D721Med (cell line): ENCODE results near the gene ADAMTSL4.
"Not testable (repeated sequence)": the region's sequence is repeated elsewhere in the genome, so short reads cannot be mapped to it uniquely, and the experiment has no call there.

Experiments
- DNase-seq: peaks from one replicate; pipeline ENCODE4 v3.0.0; 2011; ENCODE audit warnings: low spot score; ENCODE audit not compliant: insufficient read length
- FAIRE-seq: peaks from 2 replicates; lab custom pipeline; 2011; peaks lifted over from hg19 to GRCh38; lab: Jason Lieb, UNC
- CTCF ChIP-seq: IDR thresholded peaks from 2 replicates; pipeline ENCODE4 v1.5.1; 2012; ENCODE audit warnings: mild to moderate bottlenecking, control low read depth; ENCODE audit not compliant: insufficient read depth; ENCODE audit errors: missing control alignments

ADAMTSL4 gene

GRCh38 chr1:150564051-150564991 is 15.1 kb downstream of the ADAMTSL4 start:
- FAIRE-seq (no peak), DNase-seq (no peak)
- no peak for TF ChIP-seq CTCF

GRCh38 chr1:150565240-150565991 is 16.2 kb downstream of the ADAMTSL4 start:
- not testable (repeated sequence) for FAIRE-seq, DNase-seq

- FAIRE-seq (no peak), DNase-seq (no peak)
- no peak for TF ChIP-seq CTCF
Measured at GRCh38 chr1:150566589-150567340, 17.6 kb downstream of the ADAMTSL4 start.

- DNase-seq, result no peak
- FAIRE-seq, result no peak
- TF ChIP-seq CTCF, result no peak
Measured at GRCh38 chr1:150567341-150567716, 18.1 kb downstream of the ADAMTSL4 start.

- no peak for FAIRE-seq
- no peak for TF ChIP-seq CTCF
- no peak for DNase-seq
Measured at GRCh38 chr1:150567717-150568593, 18.7 kb downstream of the ADAMTSL4 start.

- no peak for TF ChIP-seq CTCF
- DNase-seq (no peak), FAIRE-seq (no peak)
Measured at GRCh38 chr1:150568594-150568966, 19.4 kb downstream of the ADAMTSL4 start.
